Body of pancreas (tissue), 4 donors: Measurements from ENCODE around the gene TRAF3.

ENCODE experiments used
- POLR2A ChIP-seq, 3 donors: fragments of 450-650 bp; IDR thresholded peaks; one replicate each; pipeline ENCODE4 v1.6.1; 2016; ENCODE audit warnings: antibody characterized with exemption in 3 of 3, mild to moderate bottlenecking in 2 of 3
- TF ChIP-seq, protein P1 (sequence below), 7 experiments: fragments of 450-650 bp in 4 of 7; fragments of 200-600 bp in 3 of 7; sonication (generic) in 3 of 7; IDR thresholded peaks; one replicate each; pipeline ENCODE4 v1.5.1; 2016 to 2019; ENCODE audit warnings: antibody characterized with exemption in 7 of 7

DNA sequence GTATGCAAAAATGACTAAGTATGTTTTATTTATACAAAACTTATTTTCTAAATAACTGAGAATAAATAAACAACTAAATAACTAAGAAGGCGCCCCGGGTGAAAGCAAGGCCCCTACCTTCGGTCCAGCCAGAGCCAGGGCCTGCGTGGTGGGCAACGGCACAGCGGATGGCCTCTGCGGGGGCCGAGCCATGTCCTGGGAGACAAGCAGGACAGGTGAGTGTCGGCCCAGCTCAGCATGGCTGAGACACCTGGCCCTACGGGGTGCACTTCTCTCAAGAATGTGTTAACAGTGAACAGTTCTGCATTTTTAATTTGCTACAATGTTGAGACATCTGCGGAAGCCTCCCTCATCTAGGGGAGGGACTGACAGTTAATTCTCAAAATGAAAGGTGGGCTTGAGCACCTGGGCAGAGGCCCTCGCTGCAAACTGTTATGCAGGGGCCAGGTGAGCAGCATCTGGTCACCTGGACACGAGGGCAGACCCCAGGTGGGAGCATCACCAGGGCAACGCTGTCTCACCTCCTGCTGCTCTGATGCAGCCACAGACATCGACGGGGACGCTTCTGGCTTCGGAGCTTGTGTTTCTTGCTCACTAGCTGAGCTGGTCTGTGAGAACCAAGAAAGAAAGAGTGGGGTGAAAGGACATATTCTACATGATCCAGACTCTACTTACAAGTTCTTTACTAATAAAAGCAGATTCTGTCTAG lies 177.0 kb downstream of the TRAF3 start:
- TF ChIP-seq POLR2A (IDR thresholded peaks at IDR 0.05) = no peak
- TF ChIP-seq, protein P1, sequence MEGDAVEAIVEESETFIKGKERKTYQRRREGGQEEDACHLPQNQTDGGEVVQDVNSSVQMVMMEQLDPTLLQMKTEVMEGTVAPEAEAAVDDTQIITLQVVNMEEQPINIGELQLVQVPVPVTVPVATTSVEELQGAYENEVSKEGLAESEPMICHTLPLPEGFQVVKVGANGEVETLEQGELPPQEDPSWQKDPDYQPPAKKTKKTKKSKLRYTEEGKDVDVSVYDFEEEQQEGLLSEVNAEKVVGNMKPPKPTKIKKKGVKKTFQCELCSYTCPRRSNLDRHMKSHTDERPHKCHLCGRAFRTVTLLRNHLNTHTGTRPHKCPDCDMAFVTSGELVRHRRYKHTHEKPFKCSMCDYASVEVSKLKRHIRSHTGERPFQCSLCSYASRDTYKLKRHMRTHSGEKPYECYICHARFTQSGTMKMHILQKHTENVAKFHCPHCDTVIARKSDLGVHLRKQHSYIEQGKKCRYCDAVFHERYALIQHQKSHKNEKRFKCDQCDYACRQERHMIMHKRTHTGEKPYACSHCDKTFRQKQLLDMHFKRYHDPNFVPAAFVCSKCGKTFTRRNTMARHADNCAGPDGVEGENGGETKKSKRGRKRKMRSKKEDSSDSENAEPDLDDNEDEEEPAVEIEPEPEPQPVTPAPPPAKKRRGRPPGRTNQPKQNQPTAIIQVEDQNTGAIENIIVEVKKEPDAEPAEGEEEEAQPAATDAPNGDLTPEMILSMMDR (IDR thresholded peaks at IDR 0.05) = no peak
